Skeletal muscle tissue (tissue), 5 donors: ENCODE measurements around the gene RASA4. TPM values are rescaled to one million over a fixed set of nuclear protein-coding genes. Genes with fewer than 3 reads are reported as not detected.
"Not testable (repeated sequence)": the region's sequence is repeated elsewhere in the genome, so short reads cannot be mapped to it uniquely, and the experiment has no call there.

Source experiments
- H3K27ac ChIP-seq: one replicate; pipeline ENCODE4 v1.7.0; 2013; ENCODE audit warnings: mild to moderate bottlenecking, low read depth, low read length, inconsistent platforms
- H3K27me3 ChIP-seq, 3 donors: one replicate each; pipeline ENCODE4 v1.7.0; 2013; ENCODE audit warnings: low read length in 3 of 3; ENCODE audit not compliant: control insufficient read depth in 3 of 3, insufficient read depth in 3 of 3
- H3K36me3 ChIP-seq, 3 donors: one replicate each; pipeline ENCODE4 v1.7.0; 2013; ENCODE audit warnings: low read length in 3 of 3; ENCODE audit not compliant: control insufficient read depth in 3 of 3, insufficient read depth in 3 of 3
- H3K4me1 ChIP-seq, 3 donors: one replicate each; pipeline ENCODE4 v1.7.0; 2013; ENCODE audit warnings: low read length in 3 of 3, mild to moderate bottlenecking in 3 of 3; ENCODE audit not compliant: control insufficient read depth in 3 of 3, insufficient read depth in 3 of 3
- H3K4me3 ChIP-seq, 3 donors: one replicate each; pipeline ENCODE4 v1.7.0; 2013; ENCODE audit warnings: low read length in 3 of 3
- H3K9ac ChIP-seq, 3 donors: one replicate each; pipeline ENCODE4 v1.7.0; 2013; ENCODE audit warnings: low read length in 3 of 3, mild to moderate bottlenecking in 3 of 3, moderate library complexity in 2 of 3, low read depth in 1 of 3
- H3K9me3 ChIP-seq, 3 donors: one replicate each; pipeline ENCODE4 v1.7.0; 2013; ENCODE audit warnings: low read length in 3 of 3; ENCODE audit not compliant: control insufficient read depth in 3 of 3
- small RNA-seq: library from RNA; depleted of rRNA; stranded (forward); fragments of <200 nt; gene quantifications from one replicate; pipeline ENCODE3, GENCODE V24; 2014
- total RNA-seq: library from RNA; depleted of rRNA; stranded (reverse); fragments of >200 nt; gene quantifications from one replicate; pipeline ENCODE4 v1.2.3, GENCODE V29; 2014
- donor health status: Osteomylitis.

RASA4 gene
- total RNA-seq, 1 donor from 2014 or later = 17.2 TPM

DNA sequence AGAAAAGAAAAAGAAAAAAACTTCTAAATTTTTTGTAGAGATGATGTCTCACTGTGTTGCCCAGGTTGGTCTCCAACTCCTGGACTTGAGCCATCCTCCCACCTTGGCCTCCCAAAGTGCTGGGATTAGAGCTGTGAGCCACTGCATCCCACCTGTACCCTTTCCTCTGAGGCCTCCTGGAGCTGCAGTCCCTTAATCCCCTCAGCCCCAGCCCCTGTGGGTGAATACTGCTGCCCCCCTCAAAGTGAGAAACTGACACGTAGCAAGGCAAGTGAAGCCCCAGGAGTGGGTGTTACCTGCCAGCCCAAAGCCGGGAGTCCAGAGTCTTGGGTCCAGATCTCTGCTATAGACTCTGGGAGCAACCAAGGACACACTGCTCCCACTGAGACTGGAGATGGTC, 91.8 kb downstream of the RASA4 start:
- H3K36me3 ChIP-seq, H3K27ac ChIP-seq, H3K9me3 ChIP-seq, H3K27me3 ChIP-seq, H3K4me3 ChIP-seq, H3K4me1 ChIP-seq, H3K9ac ChIP-seq: not testable (repeated sequence)

Small RNA genes within 50 kb of the gene (small RNA-seq; reads per million reads assigned to genes)
- gene UPK3BL1 = not detected

Other genes starting within 250 kb of the RASA4 start
- gene PRKRIP1, start 220.4 kb downstream of the RASA4 start, total RNA-seq = 9.4 TPM
- 3.1 TPM for gene ORAI2, start 183.2 kb downstream of the RASA4 start, total RNA-seq
- gene ALKBH4, start 151.9 kb downstream of the RASA4 start, total RNA-seq = 10.4 TPM
- gene LRWD1, start 151.8 kb downstream of the RASA4 start, total RNA-seq = 12.5 TPM
- gene POLR2J, start 137.8 kb downstream of the RASA4 start, total RNA-seq = 19.8 TPM
- gene RASA4B, start 99.0 kb downstream of the RASA4 start, total RNA-seq = 2.6 TPM
- gene UPK3BL2, start 73.1 kb downstream of the RASA4 start, total RNA-seq = 2.6 TPM
- not detected for gene SPDYE2, start 65.5 kb downstream of the RASA4 start, total RNA-seq
- 20.4 TPM for gene POLR2J3, start 44.2 kb downstream of the RASA4 start, total RNA-seq
- 7.3 TPM for gene UPK3BL1, start 26.0 kb upstream of the RASA4 start, total RNA-seq
- gene SPDYE2B, start 33.6 kb upstream of the RASA4 start, total RNA-seq = not detected
- 2.1 TPM for gene POLR2J2, start 54.9 kb upstream of the RASA4 start, total RNA-seq
- 17.7 TPM for gene FAM185A, start 132.2 kb upstream of the RASA4 start, total RNA-seq